HG03103 (cell line): ENCODE results near the gene FTCD.
"Not testable (repeated sequence)": the region's sequence is repeated elsewhere in the genome, so short reads cannot be mapped to it uniquely, and the experiment has no call there.

Source experiments
- ATAC-seq: cut with Tn5 transposase; IDR thresholded peaks from one replicate; pipeline ENCODE4 v1.9.1; 2021; ENCODE audit warnings: low read depth; ENCODE audit not compliant: unreplicated experiment

Gene FTCD

DNA sequence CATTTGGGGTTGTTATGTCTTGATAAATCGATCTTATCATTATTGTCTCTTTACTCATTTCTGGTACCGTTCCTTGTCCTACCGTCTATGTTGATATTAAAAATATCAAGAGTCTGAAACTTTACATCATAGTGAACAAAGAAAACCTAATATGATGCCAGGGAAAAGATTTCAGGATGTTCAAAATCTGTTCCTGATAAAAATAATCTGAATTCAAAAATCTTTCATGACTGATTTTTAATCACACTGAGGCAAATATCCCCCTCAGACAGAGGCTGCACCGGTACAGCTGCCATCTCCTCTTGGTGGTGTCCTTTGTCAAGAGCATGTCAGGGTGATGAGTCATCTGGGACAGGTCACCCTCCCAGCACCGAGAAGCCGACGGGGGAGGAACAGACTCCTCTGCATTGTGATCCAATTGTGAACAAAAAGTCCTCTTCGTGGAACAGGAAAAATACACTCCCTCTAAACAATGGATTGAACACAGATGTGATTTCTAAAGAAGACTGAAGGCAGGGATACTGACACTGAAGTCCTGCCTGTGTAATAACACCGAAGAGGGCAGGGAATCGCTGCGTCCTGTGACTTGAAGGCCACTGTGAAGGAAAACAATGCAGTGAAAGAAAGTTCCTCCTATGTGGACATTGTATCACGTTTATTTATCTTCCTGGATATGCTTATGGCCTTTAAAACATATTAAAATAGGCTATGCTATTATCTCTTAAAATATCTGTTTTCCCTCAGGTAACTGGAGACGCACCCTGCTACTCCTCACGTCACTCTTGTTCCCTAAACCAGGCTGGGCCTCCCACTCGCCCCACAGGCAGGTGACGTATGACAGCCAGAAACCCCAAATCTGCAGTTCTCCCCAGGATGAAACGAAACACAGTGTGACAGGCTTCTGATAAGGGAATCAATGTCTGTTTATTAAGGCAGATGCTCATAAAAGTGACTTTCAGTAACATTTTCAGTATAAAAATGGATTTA lies 33.1 kb upstream of the FTCD start:
- ATAC-seq = no peak

DNA sequence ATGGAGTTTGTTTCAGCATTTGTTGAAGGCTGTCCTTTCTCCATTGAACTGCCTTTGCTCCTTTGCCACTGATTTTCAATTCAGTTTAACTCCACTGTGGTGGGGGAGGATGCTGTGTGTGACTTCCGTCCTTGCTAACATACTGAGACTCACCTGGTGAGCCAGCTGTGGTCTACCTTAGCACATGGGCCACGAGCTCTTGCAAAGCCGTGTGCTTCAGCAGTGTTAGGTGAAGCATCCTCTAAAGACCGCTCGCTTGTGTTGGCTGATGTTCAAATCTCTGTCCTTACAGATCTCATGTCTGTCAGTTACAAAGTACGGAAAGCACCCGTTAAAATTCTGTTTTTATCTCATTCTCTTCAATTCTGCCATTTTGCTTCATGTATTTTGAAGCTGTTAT lies 32.4 kb upstream of the FTCD start:
- no peak for ATAC-seq

DNA sequence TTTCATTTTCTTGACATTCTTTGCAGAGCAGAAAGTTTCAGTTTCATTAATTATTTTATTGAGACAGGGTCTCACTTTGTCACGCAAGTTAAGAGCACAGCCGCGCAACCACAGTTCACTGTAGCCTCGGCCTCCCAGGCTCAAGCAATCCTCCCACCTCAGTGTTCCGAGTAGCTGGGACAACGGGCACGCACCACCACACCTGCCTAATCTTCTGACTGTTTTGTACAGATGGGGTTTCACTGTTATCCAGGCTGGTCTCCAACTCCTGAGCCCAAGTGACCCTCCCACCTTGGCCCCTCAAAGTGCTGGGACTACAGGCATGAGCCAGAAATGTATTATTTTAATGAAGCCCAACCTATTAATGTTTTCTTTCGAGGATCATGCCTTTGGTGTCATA lies 31.9 kb upstream of the FTCD start:
- no peak for ATAC-seq

- ATAC-seq = no peak
Measured at GRCh38 chr21:46185716-46186115, 30.3 kb upstream of the FTCD start.

- no peak for ATAC-seq
Measured at GRCh38 chr21:46184625-46185555, 29.5 kb upstream of the FTCD start.

GRCh38 chr21:46183910-46184624 lies 28.7 kb upstream of the FTCD start, which contains the start of gene SPATC1L:
TSS of gene SPATC1L (minus strand) at chr21:46184459. CDS start at chr21:46182816, 1,643 bp downstream.
- no peak for ATAC-seq

DNA sequence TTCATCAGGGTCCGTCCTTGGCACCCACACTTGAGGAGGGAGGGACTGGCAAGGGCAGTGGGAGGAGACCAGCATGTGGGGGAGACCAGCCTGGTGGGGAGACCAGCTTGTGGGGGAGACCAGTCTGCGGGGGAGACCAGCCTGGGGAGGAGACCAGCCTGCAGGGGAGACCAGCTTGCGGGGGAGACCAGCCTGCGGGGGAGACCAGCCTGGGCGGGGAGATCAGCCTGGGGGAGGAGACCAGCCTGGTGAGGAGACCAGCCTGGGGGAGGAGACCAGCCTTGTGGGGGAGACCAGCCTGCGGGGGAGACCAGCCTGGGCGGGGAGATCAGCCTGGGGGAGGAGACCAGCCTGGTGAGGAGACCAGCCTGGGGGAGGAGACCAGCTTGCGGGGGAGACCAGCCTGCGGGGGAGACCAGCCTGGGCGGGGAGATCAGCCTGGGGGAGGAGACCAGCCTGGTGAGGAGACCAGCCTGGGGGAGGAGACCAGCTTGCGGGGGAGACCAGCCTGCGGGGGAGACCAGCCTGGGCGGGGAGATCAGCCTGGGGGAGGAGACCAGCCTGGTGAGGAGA lies 28.0 kb upstream of the FTCD start:
- ATAC-seq = not testable (repeated sequence)

DNA sequence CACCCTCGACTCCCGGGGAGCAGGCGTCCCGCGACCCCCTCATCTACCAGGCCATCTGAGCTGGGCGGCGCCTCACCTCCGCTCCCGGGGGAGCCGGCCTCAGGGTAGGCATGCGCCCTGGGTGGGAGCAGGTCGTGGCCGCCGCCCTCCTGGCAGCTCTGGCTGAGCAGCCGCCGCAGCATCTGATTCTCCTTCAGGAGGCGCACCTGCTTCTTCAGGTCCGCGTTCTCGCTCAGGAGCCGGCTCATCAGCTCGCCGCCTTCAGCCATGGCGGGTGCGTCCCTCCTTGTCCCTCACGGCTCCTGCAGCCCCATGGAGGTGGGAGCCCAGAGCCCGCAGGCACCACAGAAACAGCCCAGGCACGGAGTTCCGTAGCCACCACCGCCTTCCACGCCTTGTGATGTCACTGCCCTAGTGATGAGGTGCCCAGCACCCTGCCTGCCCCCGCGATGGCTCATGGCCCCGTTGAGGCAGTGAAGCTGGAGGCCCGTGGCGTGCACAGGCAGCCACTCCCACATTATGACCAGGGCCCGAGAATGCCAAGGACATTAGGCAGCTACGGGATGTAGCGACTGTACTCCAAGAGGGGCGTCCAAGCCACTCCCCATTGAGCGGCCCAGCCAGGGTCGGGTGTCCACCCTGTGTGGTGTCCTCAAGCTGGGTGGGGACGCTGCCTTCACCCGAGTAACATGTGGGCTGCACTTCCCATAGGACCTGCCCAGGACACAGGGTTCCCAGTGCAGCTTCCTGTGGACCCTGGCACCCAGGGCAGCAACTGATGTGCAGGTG lies 27.4 kb upstream of the FTCD start:
- no peak for ATAC-seq

GRCh38 chr21:46181953-46182547 lies 26.7 kb upstream of the FTCD start:
- ATAC-seq = no peak

DNA sequence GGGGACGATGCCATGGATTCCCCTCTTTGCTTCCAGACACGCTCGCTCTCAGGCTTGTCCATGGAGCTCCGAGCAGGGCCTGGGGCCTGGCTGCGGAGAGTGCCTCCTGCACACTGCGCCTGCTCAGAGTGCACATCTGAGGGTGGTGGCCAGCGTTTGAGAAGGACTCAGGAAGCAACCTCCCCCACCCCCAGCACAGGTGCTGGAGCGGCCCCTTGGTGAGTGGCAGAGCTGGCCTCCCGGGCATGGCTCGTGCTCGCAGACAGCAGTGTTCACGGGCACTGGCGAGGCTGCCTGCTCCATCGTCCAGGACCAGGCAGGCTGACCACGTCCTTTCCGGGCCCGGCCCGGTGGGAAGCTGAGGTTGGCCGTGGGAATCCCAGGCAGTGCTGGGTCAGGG lies 26.1 kb upstream of the FTCD start:
- ATAC-seq = no peak

DNA sequence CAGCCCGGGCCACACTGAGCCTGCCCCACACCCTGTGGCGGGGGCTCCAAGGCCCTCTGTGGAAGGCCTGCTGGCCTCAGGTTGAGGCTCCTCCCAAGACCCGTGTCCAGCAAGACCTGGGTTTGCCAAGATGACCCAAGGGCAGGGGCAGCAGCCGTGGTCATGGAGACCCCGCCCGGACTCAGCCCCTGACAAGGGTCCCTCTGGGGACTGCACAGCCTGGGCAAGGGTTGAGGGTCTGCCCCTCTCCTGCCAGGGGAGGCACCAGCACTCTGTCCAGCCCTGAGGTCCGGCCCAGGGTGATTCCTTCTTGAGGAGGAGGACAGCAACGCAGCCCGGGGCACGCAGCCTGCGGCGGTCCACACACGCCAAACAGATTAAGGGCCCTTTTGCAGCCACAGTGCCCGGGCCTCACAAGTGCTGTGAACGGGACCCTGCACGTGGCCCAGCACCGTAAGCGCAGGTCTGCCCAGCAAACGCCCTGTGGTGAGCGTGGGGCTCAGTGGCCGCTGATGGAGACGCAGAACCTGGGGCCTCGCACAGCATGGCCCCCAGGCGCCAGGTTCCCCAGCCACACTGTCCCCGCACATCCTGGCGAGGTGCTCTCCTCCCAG lies 25.5 kb upstream of the FTCD start:
- no peak for ATAC-seq

DNA sequence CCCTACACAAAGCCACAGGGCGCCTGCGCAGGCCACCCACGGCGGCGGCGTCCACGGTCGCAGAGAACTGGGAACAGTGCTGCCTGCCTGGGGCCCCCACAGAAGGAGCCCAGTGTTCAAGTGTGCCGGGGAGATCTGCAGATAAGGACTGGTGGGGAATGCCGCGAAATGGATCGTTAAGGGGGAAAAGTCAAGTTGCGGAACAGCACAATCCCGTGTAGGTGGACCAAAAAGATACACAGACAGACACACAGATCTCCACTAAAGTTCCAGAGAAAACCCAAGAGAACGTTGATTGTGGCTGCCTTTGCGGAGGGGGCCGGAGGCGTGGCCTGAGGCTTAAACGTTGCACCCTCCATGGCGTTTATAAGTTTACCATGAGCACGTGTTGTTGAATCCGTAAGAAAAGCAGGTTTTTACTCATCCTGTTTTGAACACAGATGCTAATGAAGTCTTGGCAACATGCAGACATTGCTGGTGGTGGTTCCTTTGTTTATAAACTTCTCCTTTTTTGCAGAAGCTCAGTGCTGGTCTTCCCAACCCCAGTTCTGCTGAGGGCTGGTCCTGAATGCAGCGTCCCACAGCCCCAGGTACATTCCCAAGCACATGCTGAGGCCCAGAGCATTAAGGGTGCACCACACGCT lies 24.8 kb upstream of the FTCD start:
- no peak for ATAC-seq

DNA sequence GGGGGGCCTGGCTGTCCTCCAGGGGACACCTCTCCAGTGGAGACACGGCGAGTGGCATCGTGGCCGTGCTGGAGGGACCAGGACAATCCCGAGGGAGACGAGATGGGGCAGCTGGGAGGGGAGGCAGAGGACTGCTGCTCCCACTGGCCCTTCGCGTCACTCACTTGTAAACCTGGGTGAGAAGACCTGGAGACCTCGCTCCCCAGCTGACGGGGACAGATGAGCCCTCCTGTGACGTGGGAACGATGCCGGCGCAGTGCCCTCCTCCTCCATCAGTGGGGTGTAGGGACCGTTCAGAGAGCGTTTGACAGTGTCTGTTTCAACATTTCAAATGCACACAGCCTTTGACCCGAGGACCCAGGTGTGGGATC lies 24.3 kb upstream of the FTCD start:
- ATAC-seq = no peak

GRCh38 chr21:46178961-46179360 lies 23.6 kb upstream of the FTCD start:
- no peak for ATAC-seq

DNA sequence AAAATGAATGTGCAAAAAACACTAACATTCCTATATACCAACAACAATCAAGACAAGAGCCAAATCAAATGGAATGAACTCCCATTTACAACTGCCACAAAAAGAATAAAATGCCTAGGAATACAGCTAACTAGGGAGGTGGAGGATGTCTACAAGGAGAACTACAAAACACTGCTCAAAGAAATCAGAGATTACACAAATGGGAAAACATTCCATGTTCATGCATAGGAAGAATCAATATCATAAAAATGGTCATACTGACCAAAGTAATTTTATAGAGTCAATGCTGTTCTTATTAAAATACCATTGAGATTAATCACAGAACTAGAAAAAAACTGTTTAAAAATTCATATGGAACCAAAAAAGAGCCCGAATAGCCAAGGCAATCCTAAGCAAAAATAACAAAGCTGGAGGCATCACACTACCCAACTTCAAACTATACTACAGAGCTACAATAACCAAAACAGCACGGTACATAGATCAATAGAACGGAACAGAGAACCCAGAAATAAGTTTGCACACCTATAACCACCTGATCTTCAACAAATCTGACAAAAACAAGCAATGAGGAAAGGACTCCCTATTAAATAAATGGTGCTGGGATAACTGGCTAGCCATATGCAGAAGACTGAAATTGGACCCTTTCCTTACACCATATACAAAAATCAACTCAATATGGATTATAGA lies 21.2 kb upstream of the FTCD start:
- not testable (repeated sequence) for ATAC-seq

DNA sequence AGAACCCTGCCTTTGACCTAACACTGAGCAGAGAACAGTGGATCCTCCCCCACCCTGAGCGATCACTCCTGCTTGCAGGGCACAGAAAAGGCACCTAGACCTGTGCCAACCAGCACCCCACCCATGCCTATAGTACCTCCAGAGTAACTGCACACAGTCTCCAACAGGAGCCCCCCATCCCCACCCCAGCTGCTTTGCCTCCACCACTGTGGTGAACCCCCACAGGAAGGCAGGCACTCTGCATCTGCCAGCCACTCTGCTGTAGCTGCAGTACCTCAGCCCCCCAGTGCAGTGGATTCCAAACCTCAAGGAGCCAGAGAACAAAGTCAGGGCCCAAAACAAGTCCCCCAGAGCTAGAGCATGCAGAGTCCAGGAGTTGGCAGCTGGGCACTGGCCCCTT lies 18.2 kb upstream of the FTCD start:
- ATAC-seq = no peak

DNA sequence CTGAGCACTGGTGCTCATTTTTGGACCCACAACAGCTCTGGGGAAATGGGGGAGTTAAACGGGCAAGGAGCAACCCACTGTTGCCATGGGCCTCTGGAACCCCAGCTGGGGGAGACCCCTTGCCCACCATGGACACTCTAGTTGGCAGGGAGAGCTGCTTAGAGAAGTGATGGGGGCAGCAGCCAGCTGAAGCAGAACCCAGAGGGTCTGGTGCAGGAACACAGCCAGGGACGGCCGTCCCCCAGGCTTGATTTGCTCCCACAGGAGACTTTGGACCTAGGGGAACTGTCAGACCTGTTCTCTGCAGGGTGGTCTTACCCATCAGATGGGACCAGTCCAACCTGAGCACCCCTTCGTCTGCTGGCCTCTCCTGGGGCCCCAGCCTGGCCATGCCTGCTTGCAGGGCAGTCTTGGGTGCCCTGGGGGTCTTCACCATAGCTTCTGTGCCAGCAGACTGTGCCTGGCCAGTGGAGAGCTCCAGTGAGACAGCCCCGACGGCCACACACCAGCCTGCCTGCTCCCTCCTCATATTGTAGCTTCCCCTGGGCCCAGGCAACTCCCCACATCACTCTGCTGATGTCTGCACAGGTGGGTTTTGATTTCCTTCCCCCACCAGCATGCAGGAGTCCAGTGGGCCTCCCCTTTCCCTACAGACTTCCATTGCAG lies 17.6 kb upstream of the FTCD start:
- ATAC-seq = no peak
